ENCODE data around the gene PPAT. TPM values are rescaled to one million over a fixed set of nuclear protein-coding genes. Genes with fewer than 3 reads are reported as not detected.

Gene PPAT
- total RNA-seq, 1 donor from 2014 or later = 12.9 TPM

DNA sequence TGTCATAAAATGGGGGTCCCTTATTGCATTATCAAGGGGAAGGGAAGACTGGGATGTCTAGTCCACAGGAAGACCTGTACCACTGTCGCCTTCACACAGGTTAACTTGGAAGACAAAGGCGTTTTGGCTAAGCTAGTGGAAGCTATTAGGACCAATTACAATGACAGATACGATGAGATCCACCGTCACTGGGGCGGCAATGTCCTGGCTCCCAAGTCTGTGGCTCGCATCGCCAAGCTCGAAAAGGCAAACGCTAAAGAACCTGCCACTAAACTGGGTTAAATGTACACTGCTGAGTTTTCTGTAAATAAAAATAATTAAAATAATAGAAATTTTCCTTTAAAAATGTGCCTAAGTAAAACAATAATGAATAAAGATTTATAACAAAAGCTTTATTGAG, 78.8 kb downstream of the PPAT start:
- TF ChIP-seq, protein P1, sequence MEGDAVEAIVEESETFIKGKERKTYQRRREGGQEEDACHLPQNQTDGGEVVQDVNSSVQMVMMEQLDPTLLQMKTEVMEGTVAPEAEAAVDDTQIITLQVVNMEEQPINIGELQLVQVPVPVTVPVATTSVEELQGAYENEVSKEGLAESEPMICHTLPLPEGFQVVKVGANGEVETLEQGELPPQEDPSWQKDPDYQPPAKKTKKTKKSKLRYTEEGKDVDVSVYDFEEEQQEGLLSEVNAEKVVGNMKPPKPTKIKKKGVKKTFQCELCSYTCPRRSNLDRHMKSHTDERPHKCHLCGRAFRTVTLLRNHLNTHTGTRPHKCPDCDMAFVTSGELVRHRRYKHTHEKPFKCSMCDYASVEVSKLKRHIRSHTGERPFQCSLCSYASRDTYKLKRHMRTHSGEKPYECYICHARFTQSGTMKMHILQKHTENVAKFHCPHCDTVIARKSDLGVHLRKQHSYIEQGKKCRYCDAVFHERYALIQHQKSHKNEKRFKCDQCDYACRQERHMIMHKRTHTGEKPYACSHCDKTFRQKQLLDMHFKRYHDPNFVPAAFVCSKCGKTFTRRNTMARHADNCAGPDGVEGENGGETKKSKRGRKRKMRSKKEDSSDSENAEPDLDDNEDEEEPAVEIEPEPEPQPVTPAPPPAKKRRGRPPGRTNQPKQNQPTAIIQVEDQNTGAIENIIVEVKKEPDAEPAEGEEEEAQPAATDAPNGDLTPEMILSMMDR (IDR thresholded peaks at IDR 0.05) = no peak
- Mint-ChIP-seq H3K9me3 (no peaks in the 10 kb centered on the region), H3K27me3 (no peaks in the 10 kb centered on the region), H3K4me1 (no peaks in the 10 kb centered on the region), H3K4me3 (no peak overlapping the region), H3K27ac (no peak overlapping the region), H3K36me3 (ENCODE audit: low read depth) (peaks cover 49% of the 10 kb centered on the region)
- ATAC-seq (ENCODE audit: low read depth) = no peak
- ChIA-PET POLR2A (interaction anchor here (0.6 kb wide), 1 partner anchor 210 kb away, joined by 3 read pairs; no protein-coding TSS in a partner anchor), CTCF (no interaction called here)
- intact Hi-C loops (cut with micrococcal nuclease) = no loop called here
- no peak for DNase-seq

GRCh38 chr4:56348576-56348975, 86.8 kb downstream of the PPAT start:
- intact Hi-C loops (cut with micrococcal nuclease) = no loop called here

GRCh38 chr4:56345458-56345857, 90.0 kb downstream of the PPAT start:
- ATAC-seq (ENCODE audit: low read depth) (no peak), DNase-seq (no peak)
- ChIA-PET POLR2A (no interaction called here), CTCF (no interaction called here)
- intact Hi-C loops (cut with micrococcal nuclease) = no loop called here
- peaks cover 41% of the 10 kb centered on the region for H3K36me3 Mint-ChIP-seq (ENCODE audit: low read depth)
- H3K4me3 Mint-ChIP-seq = no peak overlapping the region
- TF ChIP-seq, protein P1 (IDR thresholded peaks at IDR 0.05) = no peak
- H3K27ac Mint-ChIP-seq = no peak overlapping the region
- H3K9me3 Mint-ChIP-seq = no peaks in the 10 kb centered on the region
- no peaks in the 10 kb centered on the region for H3K4me1 Mint-ChIP-seq
- H3K27me3 Mint-ChIP-seq = no peaks in the 10 kb centered on the region

More at GRCh38 chr4:56348576-56348975, 86.8 kb downstream of the PPAT start:
- peaks cover 45% of the 10 kb centered on the region for H3K36me3 Mint-ChIP-seq (ENCODE audit: low read depth)
- H3K27me3 Mint-ChIP-seq = no peaks in the 10 kb centered on the region
- CTCF ChIA-PET = no interaction called here
- TF ChIP-seq, protein P1 (IDR thresholded peaks at IDR 0.05) = no peak
- H3K9me3 Mint-ChIP-seq = no peaks in the 10 kb centered on the region
- no peak overlapping the region for H3K4me3 Mint-ChIP-seq
- POLR2A ChIA-PET = no interaction called here
- no peak overlapping the region for H3K27ac Mint-ChIP-seq
- no peak for ATAC-seq (ENCODE audit: low read depth)
- no peaks in the 10 kb centered on the region for H3K4me1 Mint-ChIP-seq
- DNase-seq = no peak

Other genes starting within 250 kb of the PPAT start
- gene AASDH, start 48.1 kb downstream of the PPAT start, total RNA-seq = 12.8 and 14.2 TPM in 2 replicates
- gene PAICS, start 645 bp upstream of the PPAT start, total RNA-seq = 81.8 and 85.7 TPM in 2 replicates
- gene SRP72, start 32.0 kb upstream of the PPAT start, total RNA-seq = 139 TPM in 2 replicates
- gene ARL9, start 70.2 kb upstream of the PPAT start, total RNA-seq = 0.22 TPM in 1 of 2 replicates, not detected in the other
- 13.2 and 14.2 TPM in 2 replicates for gene HOPX, start 245.7 kb upstream of the PPAT start, total RNA-seq

Measured in activated B cell treated with CpG ODN at 0.5 μM for 24 hours (primary cell).